HG03575 (cell line): ENCODE data around the gene LSM2.
"Not testable (repeated sequence)": the region's sequence is repeated elsewhere in the genome, so short reads cannot be mapped to it uniquely, and the experiment has no call there.

Experiments used
- ATAC-seq: cut with Tn5 transposase; IDR thresholded peaks from one replicate; pipeline ENCODE4 v1.9.1; 2021; ENCODE audit not compliant: unreplicated experiment, insufficient number of reproducible peaks, low FRiP score; ENCODE audit errors: extremely low read depth

The LSM2 gene

DNA sequence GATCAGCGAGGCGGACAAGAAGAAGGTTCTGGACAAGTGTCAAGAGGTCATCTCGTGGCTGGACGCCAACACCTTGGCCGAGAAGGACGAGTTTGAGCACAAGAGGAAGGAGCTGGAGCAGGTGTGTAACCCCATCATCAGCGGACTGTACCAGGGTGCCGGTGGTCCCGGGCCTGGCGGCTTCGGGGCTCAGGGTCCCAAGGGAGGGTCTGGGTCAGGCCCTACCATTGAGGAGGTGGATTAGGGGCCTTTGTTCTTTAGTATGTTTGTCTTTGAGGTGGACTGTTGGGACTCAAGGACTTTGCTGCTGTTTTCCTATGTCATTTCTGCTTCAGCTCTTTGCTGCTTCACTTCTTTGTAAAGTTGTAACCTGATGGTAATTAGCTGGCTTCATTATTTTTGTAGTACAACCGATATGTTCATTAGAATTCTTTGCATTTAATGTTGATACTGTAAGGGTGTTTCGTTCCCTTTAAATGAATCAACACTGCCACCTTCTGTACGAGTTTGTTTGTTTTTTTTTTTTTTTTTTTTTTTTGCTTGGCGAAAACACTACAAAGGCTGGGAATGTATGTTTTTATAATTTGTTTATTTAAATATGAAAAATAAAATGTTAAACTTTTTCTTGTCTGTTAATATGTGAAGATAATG is 23.0 kb upstream of the LSM2 start:
- ATAC-seq: no peak

DNA sequence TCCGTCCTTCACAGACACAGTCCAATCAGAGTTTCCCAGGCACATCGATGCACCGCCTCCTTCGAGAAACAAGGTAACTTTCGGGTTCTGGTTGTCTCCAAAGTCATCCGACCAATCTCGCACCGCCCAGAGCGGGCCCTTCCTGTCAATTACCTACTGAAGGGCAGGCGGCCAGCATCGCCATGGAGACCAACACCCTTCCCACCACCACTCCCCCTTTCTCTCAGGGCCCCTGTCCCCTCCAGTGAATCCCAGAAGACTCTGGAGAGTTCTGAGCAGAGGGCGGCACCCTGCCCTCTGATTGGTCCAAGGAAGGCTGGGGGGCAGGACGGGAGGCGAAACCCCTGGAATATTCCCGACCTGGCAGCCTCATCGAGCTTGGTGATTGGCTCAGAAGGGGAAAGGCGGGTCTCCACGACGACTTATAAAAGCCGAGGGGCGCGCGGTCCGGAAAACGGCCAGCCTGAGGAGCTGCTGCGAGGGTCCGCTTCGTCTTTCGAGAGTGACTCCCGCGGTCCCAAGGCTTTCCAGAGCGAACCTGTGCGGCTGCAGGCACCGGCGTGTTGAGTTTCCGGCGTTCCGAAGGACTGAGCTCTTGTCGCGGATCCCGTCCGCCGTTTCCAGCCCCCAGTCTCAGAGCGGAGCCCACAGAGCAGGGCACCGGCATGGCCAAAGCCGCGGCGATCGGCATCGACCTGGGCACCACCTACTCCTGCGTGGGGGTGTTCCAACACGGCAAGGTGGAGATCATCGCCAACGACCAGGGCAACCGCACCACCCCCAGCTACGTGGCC is 20.7 kb upstream of the LSM2 start, which contains the start of gene HSPA1B:
Gene HSPA1B, plus strand, starts transcription at position 453 of the 794 bp plus-strand sequence. Its CDS starts 213 bp downstream, at position 666.
- ATAC-seq: peak; percentile 52

GRCh38 chr6:31826793-31827285 is 20.1 kb upstream of the LSM2 start:
- no peak for ATAC-seq

GRCh38 chr6:31825553-31825952 is 18.8 kb upstream of the LSM2 start:
- no peak for ATAC-seq

- not testable (repeated sequence) for ATAC-seq
These were observed 16.9 kb upstream of the LSM2 start for GRCh38 chr6:31823592-31824196.

- ATAC-seq: no peak
These were observed 15.5 kb upstream of the LSM2 start for GRCh38 chr6:31822036-31822821.

- ATAC-seq: no peak
These were observed 14.7 kb upstream of the LSM2 start for GRCh38 chr6:31821301-31822035.

GRCh38 chr6:31820399-31820798 is 13.6 kb upstream of the LSM2 start:
- not testable (repeated sequence) for ATAC-seq

DNA sequence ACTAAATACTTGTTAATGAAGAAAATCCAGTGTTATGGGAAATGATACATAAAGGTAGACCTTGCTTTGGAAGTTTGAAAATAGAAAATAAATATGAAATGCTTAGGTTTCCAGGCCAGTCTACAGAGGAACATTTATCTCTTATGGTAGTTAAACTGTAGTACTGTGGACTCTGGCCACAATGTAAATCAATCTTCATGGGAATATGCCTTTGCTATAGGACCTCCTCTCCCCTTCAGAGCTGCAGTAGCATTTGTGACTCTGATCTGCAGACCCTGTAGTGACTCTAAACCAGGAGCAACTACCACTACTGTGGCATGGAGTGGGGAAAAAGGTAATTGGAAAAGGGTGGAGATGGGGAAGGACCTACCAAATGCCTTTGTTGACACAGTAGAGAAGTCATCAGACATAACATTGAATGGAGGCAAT is 13.1 kb upstream of the LSM2 start:
- no peak for ATAC-seq

DNA sequence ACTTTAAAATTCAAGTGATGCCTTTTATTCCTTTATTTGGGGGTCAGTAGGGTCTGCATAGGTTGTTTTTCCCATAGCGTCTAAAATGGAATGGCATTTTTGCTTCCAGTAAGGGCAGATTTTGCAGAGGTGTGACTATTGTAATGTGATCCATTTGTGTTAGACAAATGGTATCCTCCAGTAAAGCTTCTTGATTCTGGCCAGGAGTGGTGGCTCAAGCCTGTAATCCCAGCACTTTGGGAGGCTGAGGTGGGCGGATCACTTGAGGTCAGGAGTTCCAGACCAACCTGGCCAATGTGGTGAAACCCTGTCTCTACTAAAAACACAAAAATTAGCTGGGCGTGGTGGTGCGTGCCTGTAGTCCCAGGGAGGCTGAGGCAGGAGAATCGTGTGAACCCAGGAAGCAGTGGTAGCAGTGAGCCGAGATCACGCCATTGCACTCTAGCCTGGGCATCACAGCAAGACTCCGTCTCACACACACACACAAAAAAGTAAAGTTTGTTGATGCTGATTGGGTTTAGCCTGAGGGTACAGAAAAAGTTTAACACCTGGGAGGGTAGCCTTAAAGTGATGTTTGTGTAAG is 11.3 kb upstream of the LSM2 start:
- not testable (repeated sequence) for ATAC-seq

GRCh38 chr6:31817133-31817928 is 10.6 kb upstream of the LSM2 start:
- ATAC-seq: not testable (repeated sequence)

DNA sequence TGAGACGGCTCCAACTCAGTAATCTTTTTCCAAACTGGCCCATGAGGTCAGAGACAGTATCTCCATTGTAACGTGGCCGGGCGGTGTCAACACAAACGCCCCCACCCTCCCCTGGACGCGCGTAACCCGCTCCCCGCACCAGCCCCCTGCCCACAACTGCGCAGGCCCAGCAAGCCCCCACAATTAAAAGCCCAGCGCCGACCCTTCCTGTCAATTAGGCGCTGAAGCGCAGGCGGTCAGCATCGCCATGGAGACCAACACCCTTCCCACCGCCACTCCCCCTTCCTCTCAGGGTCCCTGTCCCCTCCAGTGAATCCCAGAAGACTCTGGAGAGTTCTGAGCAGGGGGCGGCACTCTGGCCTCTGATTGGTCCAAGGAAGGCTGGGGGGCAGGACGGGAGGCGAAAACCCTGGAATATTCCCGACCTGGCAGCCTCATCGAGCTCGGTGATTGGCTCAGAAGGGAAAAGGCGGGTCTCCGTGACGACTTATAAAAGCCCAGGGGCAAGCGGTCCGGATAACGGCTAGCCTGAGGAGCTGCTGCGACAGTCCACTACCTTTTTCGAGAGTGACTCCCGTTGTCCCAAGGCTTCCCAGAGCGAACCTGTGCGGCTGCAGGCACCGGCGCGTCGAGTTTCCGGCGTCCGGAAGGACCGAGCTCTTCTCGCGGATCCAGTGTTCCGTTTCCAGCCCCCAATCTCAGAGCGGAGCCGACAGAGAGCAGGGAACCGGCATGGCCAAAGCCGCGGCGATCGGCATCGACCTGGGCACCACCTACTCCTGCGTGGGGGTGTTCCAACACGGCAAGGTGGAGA is 8.5 kb upstream of the LSM2 start, which contains the start of the genes HSPA1A and HSPA1L:
Gene HSPA1A, plus strand, starts transcription at position 519 of the 814 bp plus-strand sequence. Its CDS starts 214 bp downstream, at position 733.
Gene HSPA1L, minus strand, starts transcription at position 259 of the 814 bp plus-strand sequence. CDS start 3,311 bp downstream, outside the sequence.
- no peak for ATAC-seq

GRCh38 chr6:31814677-31815024 is 7.9 kb upstream of the LSM2 start:
- no peak for ATAC-seq

DNA sequence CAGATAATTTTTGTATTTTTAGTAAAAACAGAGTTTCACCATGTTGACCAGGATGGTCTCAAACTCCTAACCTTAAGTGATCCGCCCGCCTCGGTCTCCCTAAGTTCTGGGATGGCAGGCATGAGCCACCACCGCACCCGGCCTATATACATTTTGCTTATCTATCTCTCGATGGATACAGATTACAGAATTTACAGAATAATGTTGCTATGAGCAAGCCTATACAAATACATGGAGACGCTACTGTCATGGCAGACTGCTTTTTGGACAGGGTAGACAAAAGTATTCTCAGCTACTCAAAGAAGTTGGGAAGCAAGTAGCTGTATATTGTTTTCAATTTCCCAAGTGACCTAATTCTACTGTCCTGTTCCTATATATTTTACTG is 6.7 kb upstream of the LSM2 start:
- ATAC-seq: no peak

DNA sequence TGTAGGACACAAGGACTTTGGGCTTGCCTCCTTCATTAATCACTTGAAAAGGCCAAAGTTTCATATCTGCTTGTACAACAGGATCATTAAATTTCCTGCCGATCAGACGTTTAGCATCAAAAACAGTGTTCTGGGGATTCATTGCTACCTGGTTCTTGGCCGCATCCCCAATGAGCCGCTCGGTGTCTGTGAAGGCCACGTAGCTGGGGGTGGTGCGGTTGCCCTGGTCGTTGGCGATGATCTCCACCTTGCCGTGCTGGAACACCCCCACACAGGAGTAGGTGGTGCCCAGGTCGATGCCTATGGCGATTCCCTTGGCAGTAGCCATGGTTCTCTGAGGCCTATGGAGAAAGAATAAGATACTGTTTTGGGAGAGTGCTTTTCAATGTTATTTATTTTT is 4.9 kb upstream of the LSM2 start:
- ATAC-seq: no peak

- ATAC-seq: not testable (repeated sequence)
These were observed 1.8 kb upstream of the LSM2 start for GRCh38 chr6:31808599-31808998.
